Lower lobe of right lung (tissue), 2 donors: ENCODE data around the gene YEATS2. TPM values are rescaled to one million over a fixed set of nuclear protein-coding genes. Genes with fewer than 3 reads are reported as not detected.
"Not testable (repeated sequence)": the region's sequence is repeated elsewhere in the genome, so short reads cannot be mapped to it uniquely, and the experiment has no call there.

Experiments
- ATAC-seq, 2 donors: fragments of 200-7000 bp; cut with Tn5 transposase; one replicate each; pipeline ENCODE4 v1.9.1; 2020 to 2022; ENCODE audit warnings: mild to moderate bottlenecking in 2 of 2, moderate library complexity in 2 of 2
- DNase-seq: peaks from one replicate; pipeline ENCODE4 v3.0.0-alpha.2; 2020
- H3K27ac ChIP-seq: fragments of 200-600 bp; one replicate; pipeline ENCODE4 v1.8.0; 2022
- H3K27me3 ChIP-seq: fragments of 200-600 bp; one replicate; pipeline ENCODE4 v1.8.0; 2022; ENCODE audit warnings: low read depth
- H3K36me3 ChIP-seq: fragments of 200-600 bp; one replicate; pipeline ENCODE4 v1.8.0; 2022; ENCODE audit warnings: mild to moderate bottlenecking
- H3K4me1 ChIP-seq: fragments of 200-600 bp; one replicate; pipeline ENCODE4 v1.8.0; 2022
- H3K4me3 ChIP-seq: fragments of 200-600 bp; one replicate; pipeline ENCODE4 v1.8.0; 2022; ENCODE audit warnings: mild to moderate bottlenecking
- H3K9me3 ChIP-seq: fragments of 200-600 bp; one replicate; pipeline ENCODE4 v1.8.0; 2022
- intact Hi-C: fragments of 100-400 bp; cut with DNase I; formaldehyde crosslinking; loops from one replicate; pipeline ENCODE4 v1.11.0; 2022
- total RNA-seq: library from RNA; stranded (reverse); fragmentation: NEBNext Ultra II Directional; extraction: Animal tissue kit (Norgen Biotek cat#: 25700); gene quantifications from one replicate; pipeline ENCODE4 v1.2.1, GENCODE V29; 2021
- TF ChIP-seq, protein P1 (sequence below): fragments of 200-600 bp; IDR thresholded peaks from one replicate; pipeline ENCODE4 v1.8.0; 2022; ENCODE audit warnings: antibody characterized with exemption, mild to moderate bottlenecking
- donor health status: DM: no; HTN: yes; CAD: no; lungs with severe emphysema.

The YEATS2 gene
- total RNA-seq, 1 donor from 2014 or later: 29.0 TPM

DNA sequence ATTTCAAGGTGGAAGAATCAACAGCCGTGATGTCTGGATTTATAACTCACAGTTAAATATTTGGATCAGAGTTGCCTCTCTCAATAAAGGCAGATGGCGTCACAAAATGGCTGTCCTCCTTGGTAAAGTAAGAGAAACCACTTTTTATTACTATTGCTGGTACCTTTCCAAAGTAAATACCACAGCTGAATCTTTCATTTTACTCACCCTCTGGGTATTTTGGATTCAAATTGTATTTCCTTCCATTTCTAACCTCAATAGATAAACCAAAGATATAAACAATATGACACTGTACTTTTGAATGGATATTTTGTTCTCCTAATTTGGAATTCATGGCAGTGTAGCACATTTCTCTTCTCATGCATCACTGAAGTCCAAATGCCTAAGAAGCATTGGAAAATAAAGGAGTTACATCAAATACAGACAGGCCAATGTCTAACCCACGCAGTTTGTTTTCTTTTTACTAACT, 32.6 kb upstream of the YEATS2 start:
- H3K27me3 ChIP-seq: no peaks in the 10 kb centered on the region
- TF ChIP-seq, protein P1, sequence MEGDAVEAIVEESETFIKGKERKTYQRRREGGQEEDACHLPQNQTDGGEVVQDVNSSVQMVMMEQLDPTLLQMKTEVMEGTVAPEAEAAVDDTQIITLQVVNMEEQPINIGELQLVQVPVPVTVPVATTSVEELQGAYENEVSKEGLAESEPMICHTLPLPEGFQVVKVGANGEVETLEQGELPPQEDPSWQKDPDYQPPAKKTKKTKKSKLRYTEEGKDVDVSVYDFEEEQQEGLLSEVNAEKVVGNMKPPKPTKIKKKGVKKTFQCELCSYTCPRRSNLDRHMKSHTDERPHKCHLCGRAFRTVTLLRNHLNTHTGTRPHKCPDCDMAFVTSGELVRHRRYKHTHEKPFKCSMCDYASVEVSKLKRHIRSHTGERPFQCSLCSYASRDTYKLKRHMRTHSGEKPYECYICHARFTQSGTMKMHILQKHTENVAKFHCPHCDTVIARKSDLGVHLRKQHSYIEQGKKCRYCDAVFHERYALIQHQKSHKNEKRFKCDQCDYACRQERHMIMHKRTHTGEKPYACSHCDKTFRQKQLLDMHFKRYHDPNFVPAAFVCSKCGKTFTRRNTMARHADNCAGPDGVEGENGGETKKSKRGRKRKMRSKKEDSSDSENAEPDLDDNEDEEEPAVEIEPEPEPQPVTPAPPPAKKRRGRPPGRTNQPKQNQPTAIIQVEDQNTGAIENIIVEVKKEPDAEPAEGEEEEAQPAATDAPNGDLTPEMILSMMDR: no peak
- no peak overlapping the region for H3K27ac ChIP-seq
- intact Hi-C loops: no loop called here
- ATAC-seq (no peak), DNase-seq (no peak)
- no peaks in the 10 kb centered on the region for H3K9me3 ChIP-seq
- H3K4me3 ChIP-seq: no peak overlapping the region
- H3K36me3 ChIP-seq: peaks cover 77% of the 10 kb centered on the region
- no peaks in the 10 kb centered on the region for H3K4me1 ChIP-seq

DNA sequence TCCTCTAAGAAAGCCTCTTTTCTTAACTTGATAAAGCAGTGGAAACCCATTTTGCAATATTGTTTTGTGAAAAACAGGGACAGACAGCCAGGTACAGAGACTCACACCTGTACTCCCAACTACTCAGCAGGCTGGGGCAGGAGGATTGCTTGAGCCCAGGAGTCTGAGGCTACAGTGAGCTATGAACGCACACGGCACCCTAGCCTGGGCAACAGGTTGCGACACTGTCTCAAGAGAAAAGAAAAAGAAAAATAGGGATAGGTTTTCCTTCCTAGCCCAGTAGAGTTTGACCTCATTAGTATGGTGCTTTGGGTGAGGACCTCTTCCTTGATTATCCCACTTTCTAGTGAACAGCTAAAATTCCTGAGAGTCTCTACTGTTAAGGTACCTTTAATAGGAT, 17.5 kb upstream of the YEATS2 start:
- no peak overlapping the region for H3K4me3 ChIP-seq
- H3K27me3 ChIP-seq: no peaks in the 10 kb centered on the region
- H3K9me3 ChIP-seq: no peaks in the 10 kb centered on the region
- no peaks in the 10 kb centered on the region for H3K4me1 ChIP-seq
- no peak for ATAC-seq
- no peak for DNase-seq
- H3K27ac ChIP-seq: no peak overlapping the region
- H3K36me3 ChIP-seq: peaks cover 56% of the 10 kb centered on the region
- TF ChIP-seq, protein P1: no peak
- intact Hi-C loops: no loop called here

DNA sequence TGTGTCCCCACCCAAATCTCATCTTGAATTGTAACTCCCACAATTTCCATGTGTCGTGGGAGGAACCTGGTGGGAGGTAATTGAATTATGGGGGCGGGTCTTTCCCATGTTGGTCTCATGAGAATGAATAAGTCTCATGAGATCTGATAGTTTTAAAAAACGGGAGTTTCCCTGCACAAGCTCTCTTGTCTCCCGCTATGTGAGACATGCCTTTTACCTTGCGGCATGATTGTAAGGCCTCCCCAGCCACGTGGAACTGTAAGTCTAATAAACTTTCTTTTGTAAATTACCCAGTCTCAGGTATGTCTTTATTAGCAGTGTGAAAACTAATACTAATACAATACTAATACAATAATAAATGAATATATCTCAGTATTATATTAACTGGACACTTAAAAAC, 9.9 kb upstream of the YEATS2 start:
- DNase-seq (no peak), ATAC-seq (no peak)
- no peaks in the 10 kb centered on the region for H3K36me3 ChIP-seq
- H3K4me3 ChIP-seq: no peak overlapping the region
- TF ChIP-seq, protein P1: no peak
- no peaks in the 10 kb centered on the region for H3K4me1 ChIP-seq
- no peak overlapping the region for H3K27ac ChIP-seq
- no peaks in the 10 kb centered on the region for H3K27me3 ChIP-seq
- H3K9me3 ChIP-seq: no peaks in the 10 kb centered on the region
- intact Hi-C loops: no loop called here

DNA sequence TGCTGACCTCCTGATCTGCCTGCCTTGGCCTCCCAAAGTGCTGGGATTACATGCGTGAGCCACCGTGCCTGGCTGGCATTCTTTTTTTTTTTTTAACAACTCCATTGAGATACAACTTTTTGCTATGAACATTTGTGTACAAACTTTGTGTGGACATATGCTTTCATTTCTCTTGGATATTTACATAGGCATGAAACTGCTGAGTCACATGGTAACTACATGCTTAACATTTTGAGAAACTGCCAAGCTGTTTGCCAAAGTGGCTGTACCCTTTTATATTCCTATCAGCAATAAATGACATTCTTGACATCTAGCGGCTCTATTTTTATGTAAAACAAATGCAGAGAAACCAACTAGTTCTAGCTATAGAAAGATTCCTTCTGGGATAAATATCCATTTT, 8.7 kb upstream of the YEATS2 start:
- H3K36me3 ChIP-seq: no peaks in the 10 kb centered on the region
- TF ChIP-seq, protein P1: no peak
- no peak overlapping the region for H3K27ac ChIP-seq
- no peak for DNase-seq
- ATAC-seq: peak in 1 of 2 donors; percentile 71
- intact Hi-C loops: no loop called here
- H3K4me1 ChIP-seq: no peaks in the 10 kb centered on the region
- no peaks in the 10 kb centered on the region for H3K9me3 ChIP-seq
- no peaks in the 10 kb centered on the region for H3K27me3 ChIP-seq
- no peak overlapping the region for H3K4me3 ChIP-seq

DNA sequence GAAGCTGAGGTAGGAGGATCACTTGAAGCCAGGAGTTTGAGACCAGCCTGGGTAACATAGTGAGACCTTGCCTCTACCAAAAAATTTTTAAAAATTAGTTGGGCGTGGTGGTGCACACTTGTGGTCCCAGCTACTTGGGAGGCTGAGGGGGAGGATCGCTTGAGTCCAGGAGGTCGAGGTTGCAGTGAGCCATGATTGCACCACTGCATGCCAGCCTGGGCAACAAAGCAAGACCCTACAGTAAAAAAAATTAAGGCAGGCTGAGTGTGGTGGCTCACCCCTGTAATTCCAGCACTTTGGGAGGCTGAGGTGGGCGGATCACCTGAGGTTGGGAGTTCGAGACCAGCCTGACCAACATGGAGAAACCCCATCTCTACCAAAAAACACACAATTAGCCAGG, 8.0 kb upstream of the YEATS2 start:
- DNase-seq, ATAC-seq, intact Hi-C loops, H3K27me3 ChIP-seq, H3K27ac ChIP-seq, H3K4me3 ChIP-seq, H3K4me1 ChIP-seq, H3K9me3 ChIP-seq, H3K36me3 ChIP-seq: not testable (repeated sequence)

DNA sequence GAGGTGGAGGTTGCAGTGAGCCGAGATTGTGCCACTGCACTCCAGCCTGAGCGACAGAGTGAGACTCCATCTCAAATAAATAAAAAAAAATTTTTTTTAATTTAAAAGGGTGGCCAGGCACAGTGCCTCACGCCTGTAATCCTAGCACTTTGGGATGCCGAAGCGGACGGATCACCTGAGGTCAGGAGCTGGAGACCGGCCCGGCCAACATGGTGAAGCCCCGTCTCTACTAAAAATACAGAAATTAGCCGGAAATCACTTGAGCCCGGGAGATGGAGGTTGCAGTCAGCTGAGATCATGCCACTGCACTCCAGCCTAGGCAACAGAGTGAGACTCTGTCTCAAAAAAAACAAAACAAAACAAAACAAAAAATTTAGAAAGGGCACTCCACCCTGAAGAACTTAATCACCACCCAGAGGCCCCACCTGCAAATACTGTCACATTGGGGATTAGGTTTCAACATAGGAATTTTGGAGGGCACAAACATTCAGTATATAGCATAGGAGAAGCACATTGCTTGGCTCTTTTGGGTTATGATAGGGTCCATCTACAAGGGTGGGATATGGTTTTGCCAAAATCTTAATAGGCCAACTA, 7.1 kb upstream of the YEATS2 start:
- Histone ChIP-seq H3K4me3 (no peak overlapping the region), H3K27ac (no peak overlapping the region), H3K4me1 (no peaks in the 10 kb centered on the region), H3K36me3 (no peaks in the 10 kb centered on the region), H3K9me3 (no peaks in the 10 kb centered on the region), H3K27me3 (no peaks in the 10 kb centered on the region)
- TF ChIP-seq, protein P1: no peak
- intact Hi-C loops: no loop called here
- ATAC-seq: no peak
- no peak for DNase-seq
